SW480 (cell line): ENCODE measurements around the gene TPRA1.
A peak's percentile ranks its signal among the peaks of the same experiment; 100 is the strongest.
"Not testable (repeated sequence)": the region's sequence is repeated elsewhere in the genome, so short reads cannot be mapped to it uniquely, and the experiment has no call there.

Experiments used
- DNase-seq: peaks from one replicate; pipeline ENCODE4 v3.0.0-alpha.2; 2016; ENCODE audit warnings: low spot score

The TPRA1 gene

DNA sequence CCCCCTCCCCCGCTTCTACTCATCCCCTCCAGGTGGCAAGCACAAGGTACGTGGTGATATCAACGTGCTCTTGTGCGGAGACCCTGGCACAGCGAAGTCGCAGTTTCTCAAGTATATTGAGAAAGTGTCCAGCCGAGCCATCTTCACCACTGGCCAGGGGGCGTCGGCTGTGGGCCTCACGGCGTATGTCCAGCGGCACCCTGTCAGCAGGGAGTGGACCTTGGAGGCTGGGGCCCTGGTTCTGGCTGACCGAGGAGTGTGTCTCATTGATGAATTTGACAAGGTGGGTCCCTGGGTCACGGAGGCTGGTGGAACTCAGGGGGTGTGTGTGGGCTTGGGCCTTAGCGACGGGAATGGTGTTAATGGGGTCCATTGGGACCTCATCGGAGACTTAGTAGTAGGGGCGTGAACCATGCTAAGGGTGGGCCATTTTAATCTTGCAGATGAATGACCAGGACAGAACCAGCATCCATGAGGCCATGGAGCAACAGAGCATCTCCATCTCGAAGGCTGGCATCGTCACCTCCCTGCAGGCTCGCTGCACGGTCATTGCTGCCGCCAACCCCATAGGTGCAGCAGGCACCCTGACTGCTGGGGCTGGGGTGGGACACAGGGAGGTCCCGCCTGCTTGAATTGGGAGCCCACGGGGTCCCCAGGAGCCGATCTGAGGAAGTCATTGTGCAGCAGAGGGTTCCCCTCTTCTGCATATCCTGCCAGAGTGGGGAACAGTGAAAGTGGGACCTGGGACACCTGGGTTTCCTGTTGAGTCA lies 26.5 kb upstream of the TPRA1 start:
- no peak for DNase-seq

DNA sequence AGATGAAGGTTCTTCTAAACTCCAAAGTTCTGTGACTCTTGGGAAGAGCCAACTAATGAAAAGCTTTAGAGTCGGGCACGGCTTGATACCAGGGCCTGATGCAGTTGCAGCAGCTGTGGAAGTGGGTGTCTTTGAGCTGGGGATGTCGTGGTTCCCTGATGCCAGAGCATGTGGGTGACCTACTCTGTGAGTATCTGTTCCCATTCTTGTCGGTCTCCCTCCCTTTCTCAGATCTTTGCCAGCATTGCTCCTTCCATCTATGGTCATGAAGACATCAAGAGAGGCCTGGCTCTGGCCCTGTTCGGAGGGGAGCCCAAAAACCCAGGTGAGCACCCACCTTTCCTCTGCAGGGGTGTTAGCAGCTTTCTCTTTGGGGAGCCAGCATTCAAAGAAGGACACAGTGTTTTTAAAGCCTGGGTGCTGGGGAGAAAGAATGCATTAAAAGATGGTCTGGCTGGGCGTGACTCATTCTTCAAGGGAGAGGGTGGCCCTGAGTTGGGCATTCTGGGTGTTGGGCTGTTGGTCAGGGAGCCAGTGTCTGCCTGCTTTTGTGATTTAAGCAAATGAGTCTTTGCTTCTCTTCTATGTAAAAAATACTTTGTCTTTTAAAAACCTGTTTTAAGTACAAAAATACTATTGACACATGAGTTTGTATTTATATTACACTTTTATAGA lies 25.2 kb upstream of the TPRA1 start:
- DNase-seq = no peak

DNA sequence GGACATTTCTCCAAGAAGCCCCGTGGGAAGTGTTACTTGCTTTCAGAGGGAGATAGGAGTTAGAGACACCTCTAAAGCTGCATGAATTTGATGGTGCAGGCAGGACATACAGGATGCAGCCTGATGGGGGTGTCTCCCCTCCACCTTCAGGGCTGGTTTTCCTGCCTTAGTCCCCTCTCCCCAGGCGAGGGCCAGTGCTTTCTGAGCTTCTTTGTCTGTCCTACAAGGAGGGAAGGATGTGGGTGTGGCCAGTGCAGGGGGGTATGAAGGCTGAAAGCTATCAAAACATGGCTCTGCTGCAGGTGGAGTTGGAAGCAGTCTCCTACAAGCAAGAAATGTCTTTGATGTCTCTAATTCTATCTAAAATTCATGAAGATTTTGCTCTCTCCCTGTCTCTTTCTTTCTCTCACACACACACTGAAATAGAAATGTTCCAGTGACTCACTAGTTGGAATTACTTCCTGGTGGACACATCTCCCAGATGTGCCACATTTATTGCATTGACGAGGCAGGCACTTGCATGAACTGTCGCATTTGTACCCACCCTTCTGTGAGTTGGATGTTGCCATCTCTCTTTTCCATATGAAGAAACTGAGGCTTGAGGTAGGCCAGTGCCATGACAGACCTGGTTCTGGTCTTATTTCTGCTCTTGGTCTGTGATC lies 24.5 kb upstream of the TPRA1 start:
- DNase-seq = no peak

DNA sequence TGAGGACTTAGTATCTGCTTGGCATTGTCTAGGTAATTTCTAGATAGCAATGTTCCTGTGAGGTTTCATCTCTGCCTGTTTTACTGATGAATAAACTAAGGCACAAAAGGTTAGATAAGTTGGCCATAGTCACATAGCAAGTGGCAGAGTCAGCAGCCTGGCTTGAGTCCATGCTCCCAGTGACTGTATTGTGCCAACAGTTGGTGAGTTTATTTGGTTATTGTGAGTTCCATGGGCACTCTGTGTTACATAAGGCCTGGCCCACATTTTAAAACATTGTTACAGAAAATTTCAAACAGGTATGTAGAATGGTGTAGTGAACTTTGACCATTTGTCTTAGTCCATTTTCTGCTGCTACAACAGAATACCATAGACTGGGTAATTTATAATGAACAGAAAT lies 22.9 kb upstream of the TPRA1 start:
- DNase-seq = no peak

DNA sequence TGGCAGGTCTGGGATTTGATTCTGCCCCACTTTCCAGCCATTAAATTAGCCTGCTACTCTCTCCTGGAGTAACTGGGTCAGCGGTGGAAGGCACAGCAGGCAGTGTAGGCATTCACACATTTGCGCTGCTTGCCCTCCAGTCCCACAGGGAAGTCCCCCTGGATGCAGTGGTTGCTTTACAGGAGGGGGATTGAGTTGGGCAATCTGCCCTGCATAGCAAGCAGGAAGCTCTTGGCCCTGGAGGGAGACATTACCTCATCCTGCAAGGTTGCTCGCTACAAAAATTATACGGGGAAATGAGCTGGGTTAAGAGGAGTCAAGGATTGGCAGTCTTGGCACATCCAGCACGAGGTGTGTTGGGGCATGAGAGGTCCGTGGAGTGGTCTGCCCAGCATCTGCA lies 22.4 kb upstream of the TPRA1 start:
- DNase-seq = no peak

DNA sequence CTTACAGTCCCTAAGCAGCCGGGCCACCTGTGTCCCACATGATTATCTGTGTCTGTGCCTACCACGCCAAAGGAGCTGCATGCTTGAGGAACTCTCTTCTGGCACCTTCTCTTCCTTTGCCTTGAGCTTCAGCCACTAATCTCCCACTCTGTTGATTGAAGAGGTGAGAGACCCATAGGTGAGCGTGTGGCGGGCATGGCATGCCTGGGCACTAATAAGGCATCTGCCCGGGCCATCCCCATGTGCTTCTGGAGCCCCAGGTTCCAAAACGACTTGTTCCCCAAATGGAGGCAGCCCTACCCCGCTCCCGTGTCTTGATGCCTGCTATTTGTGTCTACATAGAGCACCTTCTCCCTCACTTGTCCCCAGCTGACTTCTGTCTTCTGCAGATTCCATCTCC lies 20.7 kb upstream of the TPRA1 start:
- no peak for DNase-seq

DNA sequence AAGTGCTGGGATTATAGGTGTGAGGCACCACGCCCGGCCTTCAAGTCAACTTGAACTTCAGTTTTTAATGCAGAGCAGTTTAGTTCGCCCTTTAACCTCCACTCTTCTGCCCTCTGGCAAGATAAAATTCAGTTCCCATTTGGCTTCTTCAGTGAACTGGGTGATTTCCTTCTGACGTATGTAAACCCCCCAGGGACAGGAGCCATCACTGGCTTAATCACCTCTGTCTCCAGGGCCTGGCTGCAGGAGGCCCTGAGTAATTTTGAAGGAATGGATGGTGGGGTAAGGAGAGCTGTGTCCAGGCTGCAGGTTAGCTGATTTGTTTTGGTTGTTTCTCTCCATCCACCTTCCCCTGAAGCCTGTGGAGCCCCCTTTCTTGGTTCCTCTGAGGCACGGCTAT lies 19.6 kb upstream of the TPRA1 start:
- DNase-seq = no peak

DNA sequence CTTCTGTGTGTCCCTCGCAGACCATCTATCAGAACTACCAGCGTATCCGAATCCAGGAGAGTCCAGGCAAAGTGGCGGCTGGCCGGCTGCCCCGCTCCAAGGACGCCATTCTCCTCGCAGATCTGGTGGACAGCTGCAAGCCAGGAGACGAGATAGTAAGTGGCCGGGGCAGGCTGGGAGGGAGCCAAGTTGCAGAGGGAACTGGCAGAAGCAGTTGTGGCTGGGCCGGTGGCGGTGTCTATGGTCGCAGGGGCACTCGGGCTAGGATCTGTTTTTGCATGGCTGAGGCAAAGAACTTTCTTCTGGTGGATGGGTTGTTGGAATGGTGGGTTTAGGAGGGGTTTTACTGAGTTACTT lies 17.8 kb upstream of the TPRA1 start:
- no peak for DNase-seq

DNA sequence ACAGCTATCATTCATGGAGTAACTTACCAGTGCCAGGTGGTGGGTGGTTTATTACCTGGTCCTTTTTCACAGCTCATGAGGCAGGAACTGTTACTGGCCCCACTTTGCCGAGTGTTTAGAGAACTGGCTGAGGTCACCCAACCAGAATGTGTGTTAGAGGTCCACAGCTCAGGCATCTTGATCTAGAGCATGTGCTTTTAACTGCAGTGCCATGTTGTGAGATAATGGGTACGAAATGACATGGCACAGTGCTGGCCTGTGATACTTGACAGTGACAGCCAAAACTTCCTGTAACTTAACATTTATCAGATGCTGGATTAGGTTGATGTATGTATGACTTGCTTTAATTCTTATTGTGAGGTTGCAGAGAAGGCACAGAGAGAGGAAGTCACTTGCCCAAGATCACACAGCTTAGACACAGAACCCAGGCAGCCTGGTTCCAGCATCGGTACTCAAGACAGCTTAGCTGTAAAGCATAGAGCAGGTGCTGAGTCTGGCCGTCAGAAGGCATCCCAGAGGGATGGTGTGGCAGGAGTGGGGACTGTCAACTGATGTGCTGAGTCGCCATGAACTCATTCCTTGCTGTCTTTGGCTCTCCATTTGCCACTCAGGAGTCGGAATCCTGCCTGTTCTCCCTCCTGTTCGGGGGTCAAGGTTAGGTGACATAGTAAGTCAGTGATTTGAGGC lies 17.3 kb upstream of the TPRA1 start:
- DNase-seq = no peak

DNA sequence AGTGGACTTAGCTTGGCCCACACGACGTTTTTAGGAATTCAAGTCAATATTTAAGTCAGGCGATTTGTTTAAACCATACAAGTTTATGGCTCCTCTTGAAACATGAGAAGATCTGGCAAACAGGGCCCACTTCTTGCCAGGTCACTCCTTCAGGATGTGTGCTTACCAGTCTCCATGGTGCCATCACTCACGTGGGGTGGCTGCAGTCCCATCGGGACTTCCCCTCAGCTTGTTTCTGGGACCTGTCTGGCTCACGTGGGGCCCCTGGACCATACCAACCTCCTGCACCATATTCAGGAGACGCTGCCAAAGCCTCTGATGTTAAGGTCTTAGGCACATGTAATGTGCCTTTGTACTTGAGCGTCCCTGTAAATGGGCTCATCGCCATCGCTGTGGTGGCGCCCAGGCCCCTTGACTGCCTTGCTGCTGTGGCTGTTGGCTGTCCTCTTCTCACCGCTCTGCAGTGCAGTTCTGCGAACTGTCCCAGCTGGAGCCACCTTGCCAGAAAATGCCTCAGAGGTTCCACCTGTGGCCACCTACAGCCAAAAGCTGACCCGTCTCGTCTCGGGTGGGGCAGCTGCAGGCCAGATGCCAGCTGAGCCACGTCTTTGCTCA lies 16.6 kb upstream of the TPRA1 start:
- no peak for DNase-seq

DNA sequence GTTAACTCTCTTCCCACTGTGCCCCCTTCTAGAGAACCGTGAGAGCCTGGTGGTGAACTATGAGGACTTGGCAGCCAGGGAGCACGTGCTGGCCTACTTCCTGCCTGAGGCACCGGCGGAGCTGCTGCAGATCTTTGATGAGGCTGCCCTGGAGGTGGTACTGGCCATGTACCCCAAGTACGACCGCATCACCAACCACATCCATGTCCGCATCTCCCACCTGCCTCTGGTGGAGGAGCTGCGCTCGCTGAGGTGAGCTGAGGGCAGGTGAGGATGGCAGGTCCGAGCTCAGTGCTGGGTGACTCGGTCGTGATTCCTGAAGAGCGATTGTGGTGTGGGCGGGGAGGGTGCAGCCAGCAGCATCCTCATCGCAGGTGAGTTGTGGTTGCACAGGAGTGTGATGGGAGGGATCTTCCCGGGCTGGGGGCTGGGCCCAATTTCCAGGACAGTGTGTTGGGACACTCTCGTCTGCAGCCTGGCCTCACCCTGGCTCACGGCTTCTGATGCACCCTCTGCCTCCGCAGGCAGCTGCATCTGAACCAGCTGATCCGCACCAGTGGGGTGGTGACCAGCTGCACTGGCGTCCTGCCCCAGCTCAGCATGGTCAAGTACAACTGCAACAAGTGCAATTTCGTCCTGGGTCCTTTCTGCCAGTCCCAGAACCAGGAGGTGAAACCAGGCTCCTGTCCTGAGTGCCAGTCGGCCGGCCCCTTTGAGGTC lies 15.7 kb upstream of the TPRA1 start:
- no peak for DNase-seq

DNA sequence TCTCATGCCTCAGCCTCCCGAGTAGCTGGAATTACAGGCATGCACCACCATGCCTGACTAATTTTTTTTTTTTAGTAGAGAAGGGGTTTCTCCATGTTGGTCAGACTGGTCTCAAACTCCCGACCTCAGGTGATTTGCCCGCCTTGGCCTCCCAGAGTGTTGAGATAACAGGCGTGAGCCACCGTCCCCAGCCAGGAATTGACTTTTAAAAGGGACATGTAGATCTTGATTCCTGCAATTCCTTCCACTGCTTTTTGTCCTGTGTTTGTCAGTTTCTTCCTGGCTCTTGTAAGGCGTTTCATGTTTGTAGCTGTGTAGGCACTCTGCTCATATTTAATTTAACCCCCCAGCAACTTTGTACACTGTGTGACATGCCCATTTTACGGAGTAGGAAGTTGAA lies 15.0 kb upstream of the TPRA1 start:
- DNase-seq = not testable (repeated sequence)

DNA sequence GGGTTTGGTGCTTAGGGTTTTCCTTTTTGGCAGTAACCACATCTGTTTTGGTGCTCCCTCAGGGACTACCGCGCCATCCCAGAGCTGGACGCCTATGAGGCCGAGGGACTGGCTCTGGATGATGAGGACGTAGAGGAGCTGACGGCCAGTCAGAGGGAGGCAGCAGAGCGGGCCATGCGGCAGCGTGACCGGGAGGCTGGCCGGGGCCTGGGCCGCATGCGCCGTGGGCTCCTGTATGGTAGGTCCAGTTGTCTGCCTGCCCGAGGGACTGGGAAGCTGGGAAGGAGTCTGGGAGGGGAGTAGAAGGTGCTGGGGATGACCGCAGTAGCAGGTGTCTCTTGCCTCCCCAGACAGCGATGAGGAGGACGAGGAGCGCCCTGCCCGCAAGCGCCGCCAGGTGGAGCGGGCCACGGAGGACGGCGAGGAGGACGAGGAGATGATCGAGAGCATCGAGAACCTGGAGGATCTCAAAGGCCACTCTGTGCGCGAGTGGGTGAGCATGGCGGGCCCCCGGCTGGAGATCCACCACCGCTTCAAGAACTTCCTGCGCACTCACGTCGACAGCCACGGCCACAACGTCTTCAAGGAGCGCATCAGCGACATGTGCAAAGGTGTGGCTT lies 14.1 kb upstream of the TPRA1 start:
- DNase-seq = no peak

DNA sequence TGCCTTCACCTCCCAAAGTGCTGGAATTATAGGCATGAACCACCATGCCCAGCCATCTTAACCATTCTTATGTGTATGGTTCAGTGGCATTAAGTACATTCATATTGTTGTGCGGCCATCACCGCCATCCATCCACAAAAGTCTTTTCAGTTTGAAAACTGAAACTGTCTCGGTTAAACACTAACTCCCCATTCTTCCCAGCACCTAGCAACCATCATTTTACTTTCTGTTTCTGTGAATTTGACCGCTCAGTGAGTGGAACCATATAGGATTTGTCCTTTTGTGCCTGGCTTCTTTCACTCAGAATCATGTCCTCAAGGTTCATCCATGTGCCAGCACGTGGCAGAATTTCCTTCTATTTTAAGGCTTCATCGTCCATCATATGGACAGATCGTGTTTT lies 13.5 kb upstream of the TPRA1 start:
- DNase-seq = no peak

DNA sequence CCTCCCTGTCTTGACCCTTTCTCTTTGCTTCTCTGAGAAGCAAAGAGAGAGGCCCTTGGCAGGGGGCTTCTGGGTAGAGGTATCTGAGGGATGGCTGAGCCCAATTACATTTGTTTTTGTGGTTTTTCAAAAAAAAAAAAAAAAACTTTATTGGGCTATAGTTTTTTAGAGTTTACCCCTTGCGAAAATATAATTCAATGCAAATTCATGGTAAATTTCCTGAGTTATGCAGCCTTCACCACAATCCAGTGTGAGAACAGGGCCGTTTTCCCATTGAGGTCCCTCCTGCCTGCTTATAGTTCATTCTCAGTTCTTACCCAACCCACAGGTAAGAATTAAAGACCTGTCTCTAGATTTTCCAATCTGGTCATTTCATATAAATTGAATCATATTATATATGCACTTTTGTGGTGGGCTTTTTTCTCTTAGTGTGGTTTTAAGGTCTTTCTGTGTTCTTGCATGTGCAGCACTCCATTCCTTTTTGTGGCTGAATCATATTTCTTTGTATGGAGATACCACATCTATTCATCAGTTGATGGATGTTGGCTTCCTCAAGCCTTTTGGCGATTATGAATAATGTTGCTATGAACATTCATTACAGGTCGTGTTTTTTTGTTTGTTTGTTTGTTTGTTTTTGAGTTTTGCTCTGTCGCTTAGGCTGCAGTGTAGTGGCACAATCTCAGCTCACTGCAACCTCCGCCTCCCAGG lies 10.4 kb upstream of the TPRA1 start:
- DNase-seq = no peak

DNA sequence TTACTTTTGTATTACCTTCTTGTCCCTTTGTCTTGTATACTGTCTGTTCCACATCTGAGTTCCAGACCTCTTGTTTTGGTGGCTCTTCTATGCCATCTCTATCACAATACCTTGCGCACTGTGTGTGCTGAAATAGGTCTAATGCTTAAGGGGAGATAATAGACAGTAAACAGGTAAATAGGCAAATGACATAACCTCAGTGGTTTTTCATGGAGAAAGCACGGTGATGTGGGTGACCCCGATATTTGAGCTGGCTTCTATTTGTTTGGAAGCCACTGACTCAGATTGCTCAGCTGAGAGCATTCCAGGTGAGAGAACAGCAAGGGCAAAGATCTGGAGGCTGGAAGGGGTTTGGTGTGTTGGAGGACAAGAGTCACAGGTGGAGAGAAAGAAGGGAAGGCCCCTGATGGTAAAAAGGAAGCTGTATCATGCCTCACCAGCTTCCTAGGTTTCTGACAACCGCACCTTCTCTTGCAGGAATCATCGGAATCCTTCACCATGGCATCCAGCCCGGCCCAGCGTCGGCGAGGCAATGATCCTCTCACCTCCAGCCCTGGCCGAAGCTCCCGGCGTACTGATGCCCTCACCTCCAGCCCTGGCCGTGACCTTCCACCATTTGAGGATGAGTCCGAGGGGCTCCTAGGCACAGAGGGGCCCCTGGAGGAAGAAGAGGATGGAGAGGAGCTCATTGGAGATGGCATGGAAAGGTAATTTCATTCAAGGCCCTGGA lies 8.5 kb upstream of the TPRA1 start:
- DNase-seq = peak; percentile 18

DNA sequence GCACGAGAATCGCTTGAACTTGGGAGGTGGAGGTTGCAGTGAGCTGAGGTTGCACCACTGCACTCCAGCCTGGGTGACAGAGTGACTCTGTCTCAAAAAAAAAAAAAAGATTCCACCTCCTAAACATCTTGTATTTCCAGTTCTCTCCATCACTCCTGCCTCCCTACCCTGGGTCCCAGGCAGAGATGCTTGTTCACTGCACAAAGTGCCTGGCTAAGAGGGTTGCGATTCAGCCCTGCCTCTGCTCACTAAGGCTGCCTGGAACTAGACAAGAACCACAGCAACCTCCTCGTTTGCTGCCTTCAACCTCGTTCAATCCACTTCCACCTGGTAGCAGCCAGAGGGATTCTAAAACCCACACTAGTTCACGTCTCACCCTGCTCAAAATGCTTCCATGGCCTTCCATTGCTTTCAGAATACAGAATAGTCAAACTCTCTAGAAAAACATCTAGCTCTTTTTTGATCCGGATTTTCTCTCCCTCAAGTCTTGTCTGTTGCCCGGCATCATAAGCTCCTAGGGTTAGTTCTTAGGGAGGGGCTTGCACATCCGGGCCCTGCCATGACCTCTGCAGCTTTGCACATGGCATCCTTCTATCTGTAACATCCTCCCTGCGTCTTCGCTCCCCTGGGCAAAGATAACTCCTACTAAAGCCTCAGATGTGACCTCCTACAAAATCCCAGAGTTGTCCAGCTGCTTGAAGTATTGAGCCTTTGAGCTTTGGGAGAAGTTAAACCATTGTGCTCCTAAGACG lies 6.7 kb upstream of the TPRA1 start:
- no peak for DNase-seq

DNA sequence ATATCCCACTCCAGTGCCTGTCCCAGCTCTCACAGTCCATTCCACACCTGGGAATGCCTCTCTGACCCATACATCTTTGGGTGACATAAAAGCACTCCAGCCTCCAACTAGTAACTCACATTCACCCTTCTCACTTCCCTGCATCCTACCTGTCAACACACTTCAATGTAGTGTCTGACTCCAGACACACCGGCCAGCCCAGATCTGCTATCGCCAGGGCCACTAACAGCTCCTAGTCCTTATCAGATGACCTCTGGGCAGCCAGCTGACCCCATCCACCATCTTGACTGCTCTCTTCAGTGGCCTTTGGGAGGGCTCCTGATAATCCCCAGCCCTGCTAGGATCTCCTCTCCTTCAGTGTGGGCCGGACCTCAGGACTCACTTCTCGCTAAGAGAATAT lies 4.8 kb upstream of the TPRA1 start:
- no peak for DNase-seq

DNA sequence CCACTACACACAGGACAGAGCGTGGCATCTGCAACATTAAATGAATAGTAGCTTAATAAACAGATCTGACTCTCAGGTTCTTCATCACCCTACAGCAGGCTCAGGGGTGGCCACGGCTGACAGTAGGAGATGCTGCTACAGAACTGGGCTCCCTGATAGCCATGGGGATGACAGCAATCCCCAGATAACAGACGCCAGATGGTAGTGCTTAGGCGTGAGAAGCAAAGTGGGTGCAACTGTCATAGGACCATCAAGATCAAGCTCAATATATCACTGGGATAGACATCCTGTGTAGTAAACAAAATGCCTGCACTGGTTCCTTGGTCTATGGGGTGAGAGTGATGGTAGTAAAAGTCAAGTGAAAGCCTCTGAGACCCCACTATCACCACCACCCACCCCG lies 2.6 kb upstream of the TPRA1 start:
- DNase-seq = no peak
